GM12891 (cell line): ENCODE measurements around the gene SBNO2.

ENCODE experiments used
- DNase-seq: peaks from one replicate; pipeline ENCODE4 v3.0.0; 2011; ENCODE audit warnings: low spot score; ENCODE audit not compliant: insufficient read length
- FAIRE-seq: peaks from 2 replicates; lab custom pipeline; 2011; peaks lifted over from hg19 to GRCh38; lab: Jason Lieb, UNC
- PAX5 ChIP-seq: IDR thresholded peaks from 2 replicates; pipeline ENCODE4 v1.6.1; 2011; ENCODE audit warnings: low read length, moderate library complexity, mild to moderate bottlenecking; ENCODE audit not compliant: insufficient read depth, severe bottlenecking
- POLR2A ChIP-seq: IDR thresholded peaks from 2 replicates; pipeline ENCODE4 v1.6.1; 2011; ENCODE audit warnings: low read depth, low read length, control low read depth
- POLR2AphosphoS5 ChIP-seq: IDR thresholded peaks from 2 replicates; pipeline ENCODE4 v1.6.1; 2011; ENCODE audit warnings: low read depth, low read length, control low read depth
- POU2F2 ChIP-seq: IDR thresholded peaks from 2 replicates; pipeline ENCODE4 v1.6.1; 2011; ENCODE audit warnings: low read depth, mild to moderate bottlenecking, control low read depth, low read length, moderate library complexity
- SPI1 ChIP-seq: IDR thresholded peaks from 2 replicates; pipeline ENCODE4 v1.6.1; 2011; ENCODE audit warnings: low read depth, low read length, control low read depth
- TAF1 ChIP-seq: IDR thresholded peaks from 2 replicates; pipeline ENCODE4 v1.6.1; 2011; ENCODE audit warnings: low read depth, low read length, control low read depth

Gene SBNO2

GRCh38 chr19:1168572-1169410 is 5.3 kb downstream of the SBNO2 start:
- DNase-seq: no peak
- no peak for FAIRE-seq
- TF ChIP-seq PAX5 (no peak), TAF1 (no peak), POLR2AphosphoS5 (no peak), SPI1 (no peak), POU2F2 (no peak), POLR2A (no peak)

GRCh38 chr19:1167687-1168571 is 6.1 kb downstream of the SBNO2 start:
- TF ChIP-seq POLR2AphosphoS5 (no peak), POLR2A (no peak), PAX5 (no peak), TAF1 (no peak), POU2F2 (no peak), SPI1 (no peak)

GRCh38 chr19:1166872-1167573 is 7.0 kb downstream of the SBNO2 start:
- FAIRE-seq (no peak), DNase-seq (no peak)
- no peak for TF ChIP-seq PAX5
- TF ChIP-seq POLR2A: no peak
- no peak for TF ChIP-seq POU2F2
- no peak for TF ChIP-seq POLR2AphosphoS5
- no peak for TF ChIP-seq SPI1
- no peak for TF ChIP-seq TAF1

More at GRCh38 chr19:1167687-1168571, 6.1 kb downstream of the SBNO2 start:
- FAIRE-seq (no peak), DNase-seq (no peak)

GRCh38 chr19:1164684-1165531 is 9.2 kb downstream of the SBNO2 start:
- TF ChIP-seq POLR2A (no peak), PAX5 (no peak), SPI1 (no peak), TAF1 (no peak), POU2F2 (no peak), POLR2AphosphoS5 (no peak)
- no peak for DNase-seq
- FAIRE-seq: no peak

GRCh38 chr19:1163934-1164683 is 10.0 kb downstream of the SBNO2 start:
- FAIRE-seq (peak; percentile 31), DNase-seq (no peak)
- TF ChIP-seq POLR2AphosphoS5 (no peak), POU2F2 (no peak), TAF1 (no peak), PAX5 (no peak), SPI1 (no peak), POLR2A (no peak)

- DNase-seq: no peak
- TF ChIP-seq PAX5 (no peak), SPI1 (no peak), POLR2A (no peak), POLR2AphosphoS5 (no peak), TAF1 (no peak), POU2F2 (no peak)
- FAIRE-seq: no peak
These were observed 10.7 kb downstream of the SBNO2 start for GRCh38 chr19:1163283-1163933.

GRCh38 chr19:1162404-1163282 is 11.4 kb downstream of the SBNO2 start:
- TF ChIP-seq TAF1: no peak
- no peak for TF ChIP-seq SPI1
- TF ChIP-seq POLR2A: no peak
- TF ChIP-seq PAX5: no peak
- TF ChIP-seq POU2F2: peak; percentile 70; the same call in 1 of the 2 replicates
- no peak; the same call in 1 of the 2 replicates for TF ChIP-seq POLR2AphosphoS5
- FAIRE-seq: no peak
- no peak for DNase-seq
